Left lung (tissue), 10 donors: ENCODE data around the gene TAS2R13. TPM values are rescaled to one million over a fixed set of nuclear protein-coding genes. Genes with fewer than 3 reads are reported as not detected.

ENCODE experiments used
- ATAC-seq: fragments of 200-7000 bp; cut with Tn5 transposase; one replicate; pipeline ENCODE4 v1.9.1; 2020; ENCODE audit warnings: moderate library complexity
- DNase-seq, 4 donors: peaks; one replicate each; pipeline ENCODE4 v3.0.0-alpha.2; 2013 to 2020
- H3K27ac ChIP-seq, 2 donors: fragments of 200-600 bp; sonication (generic) in 1 of 2; one replicate each; pipeline versions ENCODE4 v1.5.0 to v1.8.0; 2020 to 2021
- H3K27me3 ChIP-seq, 2 donors: fragments of 200-600 bp; sonication (generic) in 1 of 2; one replicate each; pipeline versions ENCODE4 v1.5.0 to v1.8.0; 2020 to 2021
- H3K36me3 ChIP-seq, 2 donors: fragments of 200-600 bp; sonication (generic) in 1 of 2; one replicate each; pipeline versions ENCODE4 v1.5.0 to v1.8.0; 2020 to 2021
- H3K4me1 ChIP-seq, 2 donors: fragments of 200-600 bp; one replicate each; pipeline ENCODE4 v1.8.0; 2021
- H3K4me3 ChIP-seq, 2 donors: fragments of 200-600 bp; sonication (generic) in 1 of 2; one replicate each; pipeline versions ENCODE4 v1.5.0 to v1.8.0; 2020 to 2021; ENCODE audit warnings: mild to moderate bottlenecking in 1 of 2
- H3K9me3 ChIP-seq, 2 donors: fragments of 200-600 bp; sonication (generic) in 1 of 2; one replicate each; pipeline versions ENCODE4 v1.5.0 to v1.8.0; 2020 to 2021
- intact Hi-C, 2 donors: fragments of 100-400 bp; cut with DNase I; formaldehyde crosslinking; loops; one replicate each; pipeline versions ENCODE4 v1.11.2 to v1.14.2; 2022
- polyA plus RNA-seq, 6 donors: library from polyadenylated mRNA; unstranded; fragments of 120-200 nt; gene quantifications; one replicate each; pipeline ENCODE4 v1.2.1, GENCODE V29; 2013; ENCODE audit not compliant: insufficient read length in 6 of 6
- total RNA-seq, 2 donors: library from RNA; stranded (reverse); fragmentation: NEBNext Ultra II Directional; extraction: Animal tissue kit (Norgen Biotek cat#: 25700); gene quantifications; one replicate each; pipeline ENCODE4 v1.2.1, GENCODE V29; 2021
- TF ChIP-seq, protein P1 (sequence below), 2 donors: fragments of 200-600 bp; sonication (generic) in 1 of 2; IDR thresholded peaks; one replicate each; pipeline versions ENCODE4 v1.5.0 to v1.8.0; 2021; ENCODE audit warnings: antibody characterized with exemption in 2 of 2
- donor health status: DM: no; HTN: yes; CAD: no.
- donor health status: DM: no; HTN: no; CAD: no.

TAS2R13 gene
- total and polyA plus RNA-seq, 8 donors, result 0.14 to 1.0 (median 0.42) TPM; not detected in 2

DNA sequence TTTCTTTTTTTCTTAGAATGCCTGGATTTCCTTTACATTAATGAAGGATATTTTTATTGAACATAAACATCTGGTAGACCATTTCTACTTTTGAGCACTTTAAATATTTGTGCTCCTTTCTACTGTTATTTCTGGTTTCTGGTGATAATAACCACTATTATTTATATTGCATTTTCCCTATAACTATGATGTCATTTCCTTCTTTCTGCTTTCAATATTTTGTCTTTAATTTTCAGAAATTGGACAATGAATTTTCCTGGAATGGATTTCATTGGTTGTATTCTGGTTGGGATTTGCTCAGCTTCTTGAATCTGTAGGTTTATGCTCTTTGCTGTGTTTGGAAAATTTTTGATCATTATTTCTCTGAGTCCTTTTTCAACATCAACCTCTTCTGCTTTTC is 20.1 kb downstream of the TAS2R13 start:
- TF ChIP-seq, protein P1, sequence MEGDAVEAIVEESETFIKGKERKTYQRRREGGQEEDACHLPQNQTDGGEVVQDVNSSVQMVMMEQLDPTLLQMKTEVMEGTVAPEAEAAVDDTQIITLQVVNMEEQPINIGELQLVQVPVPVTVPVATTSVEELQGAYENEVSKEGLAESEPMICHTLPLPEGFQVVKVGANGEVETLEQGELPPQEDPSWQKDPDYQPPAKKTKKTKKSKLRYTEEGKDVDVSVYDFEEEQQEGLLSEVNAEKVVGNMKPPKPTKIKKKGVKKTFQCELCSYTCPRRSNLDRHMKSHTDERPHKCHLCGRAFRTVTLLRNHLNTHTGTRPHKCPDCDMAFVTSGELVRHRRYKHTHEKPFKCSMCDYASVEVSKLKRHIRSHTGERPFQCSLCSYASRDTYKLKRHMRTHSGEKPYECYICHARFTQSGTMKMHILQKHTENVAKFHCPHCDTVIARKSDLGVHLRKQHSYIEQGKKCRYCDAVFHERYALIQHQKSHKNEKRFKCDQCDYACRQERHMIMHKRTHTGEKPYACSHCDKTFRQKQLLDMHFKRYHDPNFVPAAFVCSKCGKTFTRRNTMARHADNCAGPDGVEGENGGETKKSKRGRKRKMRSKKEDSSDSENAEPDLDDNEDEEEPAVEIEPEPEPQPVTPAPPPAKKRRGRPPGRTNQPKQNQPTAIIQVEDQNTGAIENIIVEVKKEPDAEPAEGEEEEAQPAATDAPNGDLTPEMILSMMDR (IDR thresholded peaks at IDR 0.05), result no peak
- H3K4me3 ChIP-seq, result no peak overlapping the region
- no peak for DNase-seq
- H3K4me1 ChIP-seq, result no peaks in the 10 kb centered on the region
- no peaks in the 10 kb centered on the region for H3K9me3 ChIP-seq
- no peaks in the 10 kb centered on the region for H3K27me3 ChIP-seq
- H3K36me3 ChIP-seq, result no peaks in the 10 kb centered on the region
- no peak for ATAC-seq
- no peak overlapping the region for H3K27ac ChIP-seq
- intact Hi-C loops, result no loop called here

DNA sequence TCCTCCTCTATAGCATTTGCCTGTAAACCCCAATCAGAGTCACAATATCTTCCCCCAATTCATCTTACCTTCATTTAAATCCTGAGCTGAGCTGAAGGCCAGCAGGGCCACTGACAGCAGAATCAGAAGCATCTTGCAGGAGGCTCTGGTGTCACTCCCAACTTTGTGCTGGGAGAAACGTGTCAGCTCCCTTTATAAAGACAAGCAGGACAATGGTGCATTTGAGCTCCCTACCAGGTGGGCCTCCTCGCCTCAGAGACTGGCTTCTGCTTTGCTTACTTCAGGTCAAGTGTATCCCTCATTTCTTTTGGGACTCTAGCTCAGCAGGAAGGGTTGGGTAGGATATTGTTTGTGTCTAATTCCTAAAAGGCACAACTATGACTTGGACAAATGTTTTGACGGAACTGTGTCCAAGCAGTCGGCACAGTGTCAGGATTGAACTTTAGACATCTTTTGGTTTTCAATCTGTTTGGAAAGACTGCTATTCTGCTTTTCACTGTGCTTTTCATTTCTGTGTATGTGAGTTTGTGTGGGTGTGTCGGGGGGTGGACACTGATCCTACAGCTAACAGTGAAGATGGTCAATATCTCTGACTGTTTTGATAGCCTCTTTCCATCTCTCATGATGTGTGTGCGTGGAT is 25.2 kb downstream of the TAS2R13 start, which contains the start of gene PRH1:
TSS of gene PRH1 (minus strand) at position 170 of the 640 bp plus-strand sequence. CDS start at position 132, 38 bp downstream.
- Histone ChIP-seq H3K27me3 (no peaks in the 10 kb centered on the region), H3K4me1 (no peaks in the 10 kb centered on the region), H3K4me3 (no peak within 1 kb of the TSS), H3K9me3 (no peaks in the 10 kb centered on the region), H3K36me3 (no peaks in the 10 kb centered on the region), H3K27ac (no peak within 1 kb of the TSS)
- TF ChIP-seq, protein P1 (IDR thresholded peaks at IDR 0.05), result no peak
- intact Hi-C loops, result no loop called here
- ATAC-seq (no peak), DNase-seq (no peak)

DNA sequence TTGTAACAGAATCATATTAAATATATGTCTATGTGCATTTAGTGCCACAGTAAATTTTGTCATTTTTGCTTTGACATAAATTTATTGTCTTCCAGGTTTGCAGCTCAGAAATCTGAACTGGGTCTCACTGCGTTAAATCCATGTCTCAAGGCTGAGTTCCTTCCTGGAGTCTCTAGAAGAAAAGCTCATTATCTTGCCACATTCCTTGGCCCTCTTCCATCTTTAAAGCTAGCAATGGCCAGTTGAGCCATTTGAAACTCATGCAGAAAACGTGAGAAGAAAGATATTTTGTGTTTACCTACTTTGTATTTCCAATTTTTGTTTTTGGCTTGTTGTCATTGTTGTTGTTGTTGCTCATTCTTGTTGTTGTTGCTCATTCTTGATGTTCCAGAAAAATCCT is 36.0 kb downstream of the TAS2R13 start:
- Histone ChIP-seq H3K36me3 (peaks cover 0 to 5% of the 10 kb centered on the region in 2 donors), H3K4me1 (no peaks in the 10 kb centered on the region), H3K4me3 (no peak overlapping the region), H3K27ac (no peak overlapping the region), H3K27me3 (no peaks in the 10 kb centered on the region), H3K9me3 (peaks cover 0 to 4% of the 10 kb centered on the region in 2 donors)
- DNase-seq (peak in 2 of 4 donors; percentile 11 to 22), ATAC-seq (no peak)
- TF ChIP-seq, protein P1 (IDR thresholded peaks at IDR 0.05), result no peak
- intact Hi-C loops, result no loop called here

DNA sequence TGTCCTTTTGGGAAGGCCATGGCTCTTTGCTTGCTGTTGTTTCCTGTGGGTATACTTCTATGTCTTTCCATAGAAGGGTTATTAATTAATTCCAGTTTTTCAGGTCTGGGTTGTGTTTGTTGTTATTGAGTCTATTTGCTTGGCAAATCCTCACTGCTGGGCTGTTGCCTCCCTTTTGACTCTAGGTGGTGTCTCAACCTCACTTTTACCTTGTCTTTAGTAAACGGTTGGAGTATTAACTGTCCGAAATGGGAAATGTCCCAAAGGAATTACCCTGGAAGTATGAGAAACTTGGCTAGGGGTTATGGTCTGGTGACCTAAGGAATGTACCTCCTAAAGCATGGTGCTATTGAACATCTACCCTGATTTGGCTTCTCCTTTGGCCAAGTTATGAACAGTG is 42.0 kb downstream of the TAS2R13 start:
- Histone ChIP-seq H3K4me3 (no peak overlapping the region), H3K9me3 (peaks cover 0 to 15% of the 10 kb centered on the region in 2 donors), H3K4me1 (no peaks in the 10 kb centered on the region), H3K27ac (no peak overlapping the region), H3K27me3 (no peaks in the 10 kb centered on the region), H3K36me3 (no peaks in the 10 kb centered on the region)
- no peak for DNase-seq
- TF ChIP-seq, protein P1 (IDR thresholded peaks at IDR 0.05), result no peak
- ATAC-seq, result no peak
- intact Hi-C loops, result no loop called here

DNA sequence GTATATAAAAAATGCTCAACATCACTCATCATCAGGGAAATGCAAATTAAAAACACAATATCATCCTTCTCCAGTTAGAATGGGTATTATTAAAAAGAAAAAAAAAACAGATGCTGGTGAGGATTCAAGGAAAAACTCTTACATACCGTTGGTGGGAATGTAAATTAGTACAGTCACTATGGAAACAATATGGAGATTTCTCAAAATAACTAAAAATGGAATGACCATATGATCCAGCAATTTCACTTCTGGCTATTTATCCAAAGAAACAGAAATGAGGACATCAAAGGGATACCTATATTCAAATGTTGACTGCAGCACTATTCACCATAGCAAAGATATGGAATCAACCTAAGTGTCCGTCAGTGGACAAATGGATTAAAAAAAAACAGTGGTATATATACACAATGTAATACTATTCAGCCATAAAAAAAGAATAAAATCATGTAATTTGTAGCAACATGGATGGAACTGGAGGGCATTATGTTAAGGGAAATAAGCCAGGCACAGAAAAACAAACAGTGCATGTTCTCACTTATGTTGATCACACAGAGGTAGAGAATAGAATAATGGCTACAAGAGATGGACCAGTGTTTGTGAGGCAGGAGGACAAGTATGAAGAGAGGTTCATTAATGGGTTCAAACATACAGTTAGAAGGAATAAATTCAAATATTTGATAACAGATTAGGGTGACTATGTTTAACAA is 45.7 kb downstream of the TAS2R13 start:
- ATAC-seq (no peak), DNase-seq (no peak)
- no peak overlapping the region for H3K27ac ChIP-seq
- intact Hi-C loops, result no loop called here
- peaks cover 0 to 35% of the 10 kb centered on the region in 2 donors for H3K9me3 ChIP-seq
- no peaks in the 10 kb centered on the region for H3K4me1 ChIP-seq
- no peak overlapping the region for H3K4me3 ChIP-seq
- TF ChIP-seq, protein P1 (IDR thresholded peaks at IDR 0.05), result no peak
- H3K36me3 ChIP-seq, result peaks cover 0 to 1% of the 10 kb centered on the region in 2 donors
- H3K27me3 ChIP-seq, result no peaks in the 10 kb centered on the region
